HepG2 (cell line): Measurements from ENCODE around the gene VEGFB. TPM values are rescaled to one million over a fixed set of nuclear protein-coding genes. Genes with fewer than 3 reads are reported as not detected.

Source experiments
- ATAC-seq: fragments of 200-7000 bp; cut with Tn5 transposase; 3 replicates; pipeline ENCODE4 v1.9.1; 2020; ENCODE audit warnings: mild to moderate bottlenecking, moderate library complexity
- BruUV-seq: library from RNA; stranded (reverse); fragments of 400-500 nt; replicated peaks from 2 replicates; lab custom pipeline; 2021; lab: Mats Ljungman, UMichigan
- CTCF ChIA-PET: fragments of 300-600 bp; formaldehyde crosslinking; extraction: SDS; loops from one replicate; lab custom pipeline; 2021; ENCODE audit warnings: low total read pairs, inconsistent platforms, low intra/inter-chr PET ratio; lab: Yijun Ruan, JAX
- POLR2A ChIA-PET: fragments of 350-600 bp; sonication (Branson Sonifier 250); formaldehyde crosslinking; loops from one replicate; lab custom pipeline; 2020; ENCODE audit warnings: antibody characterized with exemption, inconsistent platforms; lab: Yijun Ruan, JAX
- DNase-seq: peaks from one replicate; pipeline ENCODE4 v3.0.0-alpha.2; 2015; ENCODE audit warnings: low spot score
- FAIRE-seq: peaks from 3 replicates; lab custom pipeline; 2011; peaks lifted over from hg19 to GRCh38; lab: Jason Lieb, UNC
- H2AFZ ChIP-seq: one replicate; pipeline ENCODE4 v1.6.1; 2011; ENCODE audit warnings: low read length, inconsistent platforms
- H3K27ac ChIP-seq: fragments of 300-600 bp; 3 replicates; pipeline ENCODE4 v1.8.0; 2011; ENCODE audit warnings: mixed run types, mild to moderate bottlenecking, mixed read lengths, low read length, inconsistent platforms; ENCODE audit not compliant: insufficient read depth; ENCODE audit errors: extremely low read length
- H3K27me3 ChIP-seq, 2 experiments: fragments of 200-600 bp in 1 of 2; 2 replicates in 1 of 2; 3 replicates in 1 of 2; pipeline versions ENCODE4 v1.6.0 to v1.8.0; 2011; ENCODE audit warnings: low read length in 2 of 2, mild to moderate bottlenecking in 2 of 2, moderate library complexity in 2 of 2, inconsistent platforms in 1 of 2; ENCODE audit not compliant: insufficient read depth in 2 of 2, control insufficient read depth in 1 of 2
- H3K36me3 ChIP-seq, 2 experiments: fragments of 200-600 bp in 1 of 2; replicated peaks in 1 of 2; 2 replicates in 1 of 2; 3 replicates in 1 of 2; pipeline versions ENCODE4 v1.5.1 to v1.8.0; 2011; ENCODE audit warnings: low read length in 2 of 2, inconsistent platforms in 1 of 2; ENCODE audit not compliant: insufficient read depth in 2 of 2, control insufficient read depth in 1 of 2
- H3K4me1 ChIP-seq: 2 replicates; pipeline ENCODE4 v1.5.1; 2012; ENCODE audit warnings: low read length, inconsistent platforms; ENCODE audit not compliant: insufficient read depth
- H3K4me2 ChIP-seq: 2 replicates; pipeline ENCODE4 v1.6.0; 2011; ENCODE audit warnings: low read depth, low read length, inconsistent platforms
- H3K4me3 ChIP-seq, 3 experiments: fragments of 200-600 bp in 1 of 3; sonication (generic), shearing (Covaris generic) in 1 of 3; replicated peaks in 1 of 3; 2 replicates each; pipeline ENCODE4 v1.5.1; 2011 to 2016; ENCODE audit warnings: low read length in 3 of 3, inconsistent platforms in 2 of 3, low read depth in 2 of 3, mild to moderate bottlenecking in 2 of 3, control low read depth in 1 of 3, mixed read lengths in 1 of 3; ENCODE audit not compliant: insufficient read depth in 1 of 3
- H3K79me2 ChIP-seq: one replicate; pipeline ENCODE4 v1.6.1; 2011; ENCODE audit warnings: low read length, inconsistent platforms; ENCODE audit not compliant: insufficient read depth
- H3K9ac ChIP-seq: 2 replicates; pipeline ENCODE4 v1.6.0; 2011; ENCODE audit warnings: mild to moderate bottlenecking, low read depth, low read length, inconsistent platforms; ENCODE audit not compliant: insufficient read depth
- H3K9me3 ChIP-seq: 2 replicates; pipeline ENCODE4 v1.5.1; 2012; ENCODE audit warnings: mild to moderate bottlenecking, low read length
- H4K20me1 ChIP-seq: 2 replicates; pipeline ENCODE4 v1.6.0; 2011; ENCODE audit warnings: inconsistent platforms, mild to moderate bottlenecking, low read length, moderate library complexity; ENCODE audit not compliant: insufficient read depth
- AGO1 ChIP-seq: fragments of 200-400 bp; formaldehyde crosslinking; IDR thresholded peaks from 2 replicates; pipeline ENCODE4 v1.6.1; 2017; ENCODE audit warnings: mild to moderate bottlenecking, low read depth, low read length, moderate library complexity; ENCODE audit not compliant: poor library complexity, severe bottlenecking
- CHCHD3 ChIP-seq: sonication (generic); formaldehyde crosslinking; IDR thresholded peaks from 2 replicates; pipeline ENCODE4 v1.8.0; 2022; ENCODE audit warnings: mild to moderate bottlenecking, missing genetic modification reagents, moderate library complexity
- FOXA3 ChIP-seq: IDR thresholded peaks from 2 replicates; pipeline ENCODE4 v1.6.1; 2016; ENCODE audit warnings: missing genetic modification reagents, missing compliant biosample characterization
- MTF2 ChIP-seq: sonication (generic); formaldehyde crosslinking; IDR thresholded peaks from 2 replicates; pipeline ENCODE4 v1.5.0; 2020; ENCODE audit warnings: missing genetic modification reagents, borderline replicate concordance
- PHF5A ChIP-seq: IDR thresholded peaks from one replicate; pipeline ENCODE4 v1.6.1; 2018; ENCODE audit warnings: low read depth, missing genetic modification reagents; ENCODE audit not compliant: unreplicated experiment
- RBAK ChIP-seq: sonication (generic); formaldehyde crosslinking; IDR thresholded peaks from 2 replicates; pipeline ENCODE4 v1.5.1; 2020; ENCODE audit warnings: mild to moderate bottlenecking, missing genetic modification reagents
- RFXANK ChIP-seq: IDR thresholded peaks from 2 replicates; pipeline ENCODE4 v1.6.1; 2016
- SP2 ChIP-seq: sonication (generic); formaldehyde crosslinking; IDR thresholded peaks from 2 replicates; pipeline ENCODE4 v1.5.1; 2020; ENCODE audit warnings: mild to moderate bottlenecking, missing genetic modification reagents
- ZC3H13 ChIP-seq: sonication (generic); formaldehyde crosslinking; IDR thresholded peaks from 2 replicates; pipeline ENCODE4 v1.8.1; 2023; ENCODE audit warnings: mild to moderate bottlenecking, missing genetic modification reagents, moderate library complexity
- ZNF501 ChIP-seq: sonication (generic); formaldehyde crosslinking; IDR thresholded peaks from 2 replicates; pipeline ENCODE4 v1.5.1; 2020; ENCODE audit warnings: mild to moderate bottlenecking, moderate library complexity, missing genetic modification reagents
- WGBS: methylation state at CpG from one replicate; pipeline ENCODE4 v1.1.6; 2017; ENCODE audit warnings: low lambda C conversion rate; 5-methylcytosine and 5-hydroxymethylcytosine counted together
- in situ Hi-C: cut with HindIII; loops from 2 replicates; pipeline ENCODE4 v1.10.0; 2017; ENCODE audit warnings: low pct_unique_long_range_greater_than_20kb; ENCODE audit not compliant: extremely low pct_ligation_motif_present
- intact Hi-C: fragments of 100-400 bp; cut with micrococcal nuclease; formaldehyde crosslinking; loops from one replicate; pipeline ENCODE4 v1.10.0; 2022; ENCODE audit not compliant: unreplicated experiment
- polyA plus RNA-seq, 8 experiments: library from polyadenylated mRNA; depleted of rRNA in 3 of 8; stranded (reverse) in 7 of 8; unstranded in 1 of 8; fragments of >200 nt; fragmentation: Illumina TruSeq in 4 of 8; extraction: Trizol in 4 of 8; gene quantifications; 2 replicates each; pipeline versions ENCODE4 v1.2.1 to v1.2.3, GENCODE V29; 2011 to 2016; ENCODE audit warnings: low read depth in 4 of 8, missing spikeins in 1 of 8, mixed read lengths in 1 of 8; ENCODE audit not compliant: insufficient read depth in 1 of 8
- total RNA-seq, 5 experiments: library from RNA; depleted of rRNA; stranded (reverse); fragments of >200 nt; fragmentation: Illumina TruSeq; extraction: Trizol; gene quantifications; 2 replicates each; pipeline ENCODE4 v1.2.3, GENCODE V29; 2016; ENCODE audit warnings: low read depth in 1 of 5
- TF ChIP-seq, protein P1 (sequence below): sonication (generic); formaldehyde crosslinking; IDR thresholded peaks from 2 replicates; pipeline ENCODE4 v1.5.0; 2020; ENCODE audit warnings: missing genetic modification reagents, mild to moderate bottlenecking, borderline replicate concordance
- TF ChIP-seq, protein P2 (sequence below): sonication (generic); formaldehyde crosslinking; IDR thresholded peaks from 2 replicates; pipeline ENCODE4 v1.4.0; 2020; ENCODE audit warnings: missing genetic modification reagents, borderline replicate concordance
- TF ChIP-seq, protein P3 (sequence below): sonication (generic); formaldehyde crosslinking; conservative IDR thresholded peaks from 2 replicates; pipeline ENCODE4 v1.8.0; 2022; ENCODE audit warnings: mild to moderate bottlenecking, moderate library complexity, missing genetic modification reagents
- TF ChIP-seq, protein P4 (sequence below): IDR thresholded peaks from 2 replicates; pipeline ENCODE4 v1.6.1; 2018; ENCODE audit warnings: missing genetic modification reagents
- TF ChIP-seq, protein P5 (sequence below): IDR thresholded peaks from 2 replicates; pipeline ENCODE4 v1.6.1; 2016; ENCODE audit warnings: mild to moderate bottlenecking, missing biosample characterization, missing genetic modification reagents

Gene VEGFB
- total and polyA plus RNA-seq, 2 of the 13 experiments (the other 11 are each of a cell fraction or from before 2014, with no cell fraction given): 9.0 to 11.3 TPM

DNA sequence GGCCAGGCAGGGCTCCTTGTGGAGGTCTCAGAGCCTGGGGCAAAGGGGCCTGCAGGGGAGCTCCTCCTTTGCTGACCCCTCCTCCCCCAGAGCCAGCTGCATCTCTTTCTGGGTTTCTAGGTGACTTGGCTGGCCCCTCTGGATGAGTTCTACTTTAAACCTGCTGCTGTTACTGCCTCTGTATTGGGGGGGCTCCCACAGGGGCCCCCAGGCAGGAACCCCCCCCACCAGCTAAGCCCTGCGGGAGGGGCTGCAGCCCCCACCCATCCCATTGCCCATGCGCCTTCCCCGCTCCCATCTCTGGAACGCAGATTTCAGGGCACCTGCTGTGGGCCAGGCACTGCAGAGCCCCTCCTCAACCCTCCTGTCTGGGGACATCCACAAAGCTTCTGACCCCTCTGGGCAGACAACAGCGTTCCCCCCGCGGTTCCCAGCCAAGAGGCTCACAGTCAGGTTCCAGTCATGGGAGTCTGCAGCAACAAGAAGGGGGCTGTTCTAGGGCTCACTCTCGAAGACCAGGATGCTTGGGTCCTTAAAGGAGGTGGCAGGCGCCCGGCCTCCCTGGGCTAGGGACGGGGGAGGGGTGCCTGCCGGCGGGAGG is 16.1 kb downstream of the VEGFB start:
- no peaks in the 10 kb centered on the region for H4K20me1 ChIP-seq
- in situ Hi-C loops (no loop called here), intact Hi-C loops (loop anchor here (2.0 kb wide), 2 partner anchors 18 to 60 kb away; no protein-coding TSS in a partner anchor)
- POLR2A ChIA-PET: interaction anchor here (0.9 to 2.0 kb wide), 7 partner anchors 9 to 69 kb away, joined by 3 to 14 read pairs (median 5); partner anchors contain the start of genes FKBP2 and PRDX5
- CTCF ChIA-PET: no interaction called here
- no peak overlapping the region for H2AFZ ChIP-seq
- peak overlapping the region; percentile 68 to 88 (median 83) for H3K4me3 ChIP-seq
- H3K27me3 ChIP-seq: no peaks in the 10 kb centered on the region; a peak in 1 of 5 replicates
- ATAC-seq (peak; percentile 1; the same call in 2 of the 3 replicates), DNase-seq (no peak), FAIRE-seq (no peak)
- H3K9me3 ChIP-seq: no peaks in the 10 kb centered on the region
- peaks cover 51% of the 10 kb centered on the region for H3K4me1 ChIP-seq
- H3K36me3 ChIP-seq: 0 out of 5 replicates have a peak, but pooled peaks cover under 1 to 1% of the 10 kb centered on the region in 2 experiments
- peak overlapping the region; percentile 55; the same call in 1 of the 2 replicates for H3K9ac ChIP-seq
- no TSS peak for BruUV-seq
- 37% methylated on average over 7 of the region's 13 CpGs for WGBS
- peaks cover 17% of the 10 kb centered on the region for H3K79me2 ChIP-seq
- H3K4me2 ChIP-seq: peak overlapping the region; percentile 100
- H3K27ac ChIP-seq: no peak overlapping the region
- TF ChIP-seq, protein P1, sequence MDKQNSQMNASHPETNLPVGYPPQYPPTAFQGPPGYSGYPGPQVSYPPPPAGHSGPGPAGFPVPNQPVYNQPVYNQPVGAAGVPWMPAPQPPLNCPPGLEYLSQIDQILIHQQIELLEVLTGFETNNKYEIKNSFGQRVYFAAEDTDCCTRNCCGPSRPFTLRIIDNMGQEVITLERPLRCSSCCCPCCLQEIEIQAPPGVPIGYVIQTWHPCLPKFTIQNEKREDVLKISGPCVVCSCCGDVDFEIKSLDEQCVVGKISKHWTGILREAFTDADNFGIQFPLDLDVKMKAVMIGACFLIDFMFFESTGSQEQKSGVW (CRISPR knock-in tag): no peak
- 0 out of 2 replicates have a peak, but pooled peaks have one; percentile 29 for TF ChIP-seq ZNF501 (CRISPR knock-in tag)
- TF ChIP-seq SP2 (CRISPR knock-in tag): no peak
- no peak for TF ChIP-seq MTF2 (CRISPR knock-in tag)
- 0 out of 2 replicates have a peak, but pooled peaks have one; percentile 33 for TF ChIP-seq ZC3H13 (CRISPR knock-in tag)
- TF ChIP-seq, protein P2, sequence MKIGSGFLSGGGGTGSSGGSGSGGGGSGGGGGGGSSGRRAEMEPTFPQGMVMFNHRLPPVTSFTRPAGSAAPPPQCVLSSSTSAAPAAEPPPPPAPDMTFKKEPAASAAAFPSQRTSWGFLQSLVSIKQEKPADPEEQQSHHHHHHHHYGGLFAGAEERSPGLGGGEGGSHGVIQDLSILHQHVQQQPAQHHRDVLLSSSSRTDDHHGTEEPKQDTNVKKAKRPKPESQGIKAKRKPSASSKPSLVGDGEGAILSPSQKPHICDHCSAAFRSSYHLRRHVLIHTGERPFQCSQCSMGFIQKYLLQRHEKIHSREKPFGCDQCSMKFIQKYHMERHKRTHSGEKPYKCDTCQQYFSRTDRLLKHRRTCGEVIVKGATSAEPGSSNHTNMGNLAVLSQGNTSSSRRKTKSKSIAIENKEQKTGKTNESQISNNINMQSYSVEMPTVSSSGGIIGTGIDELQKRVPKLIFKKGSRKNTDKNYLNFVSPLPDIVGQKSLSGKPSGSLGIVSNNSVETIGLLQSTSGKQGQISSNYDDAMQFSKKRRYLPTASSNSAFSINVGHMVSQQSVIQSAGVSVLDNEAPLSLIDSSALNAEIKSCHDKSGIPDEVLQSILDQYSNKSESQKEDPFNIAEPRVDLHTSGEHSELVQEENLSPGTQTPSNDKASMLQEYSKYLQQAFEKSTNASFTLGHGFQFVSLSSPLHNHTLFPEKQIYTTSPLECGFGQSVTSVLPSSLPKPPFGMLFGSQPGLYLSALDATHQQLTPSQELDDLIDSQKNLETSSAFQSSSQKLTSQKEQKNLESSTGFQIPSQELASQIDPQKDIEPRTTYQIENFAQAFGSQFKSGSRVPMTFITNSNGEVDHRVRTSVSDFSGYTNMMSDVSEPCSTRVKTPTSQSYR (CRISPR knock-in tag): 0 out of 2 replicates have a peak, but pooled peaks have one; percentile 32
- TF ChIP-seq, protein P3, sequence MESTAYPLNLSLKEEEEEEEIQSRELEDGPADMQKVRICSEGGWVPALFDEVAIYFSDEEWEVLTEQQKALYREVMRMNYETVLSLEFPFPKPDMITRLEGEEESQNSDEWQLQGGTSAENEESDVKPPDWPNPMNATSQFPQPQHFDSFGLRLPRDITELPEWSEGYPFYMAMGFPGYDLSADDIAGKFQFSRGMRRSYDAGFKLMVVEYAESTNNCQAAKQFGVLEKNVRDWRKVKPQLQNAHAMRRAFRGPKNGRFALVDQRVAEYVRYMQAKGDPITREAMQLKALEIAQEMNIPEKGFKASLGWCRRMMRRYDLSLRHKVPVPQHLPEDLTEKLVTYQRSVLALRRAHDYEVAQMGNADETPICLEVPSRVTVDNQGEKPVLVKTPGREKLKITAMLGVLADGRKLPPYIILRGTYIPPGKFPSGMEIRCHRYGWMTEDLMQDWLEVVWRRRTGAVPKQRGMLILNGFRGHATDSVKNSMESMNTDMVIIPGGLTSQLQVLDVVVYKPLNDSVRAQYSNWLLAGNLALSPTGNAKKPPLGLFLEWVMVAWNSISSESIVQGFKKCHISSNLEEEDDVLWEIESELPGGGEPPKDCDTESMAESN: 0 out of 2 replicates have a peak, but pooled peaks have one; percentile 28
- no peak for TF ChIP-seq RFXANK (CRISPR knock-in tag)
- no peak for TF ChIP-seq PHF5A (CRISPR knock-in tag)
- TF ChIP-seq CHCHD3 (CRISPR knock-in tag): no peak
- no peak for TF ChIP-seq RBAK (CRISPR knock-in tag)
- TF ChIP-seq, protein P4, sequence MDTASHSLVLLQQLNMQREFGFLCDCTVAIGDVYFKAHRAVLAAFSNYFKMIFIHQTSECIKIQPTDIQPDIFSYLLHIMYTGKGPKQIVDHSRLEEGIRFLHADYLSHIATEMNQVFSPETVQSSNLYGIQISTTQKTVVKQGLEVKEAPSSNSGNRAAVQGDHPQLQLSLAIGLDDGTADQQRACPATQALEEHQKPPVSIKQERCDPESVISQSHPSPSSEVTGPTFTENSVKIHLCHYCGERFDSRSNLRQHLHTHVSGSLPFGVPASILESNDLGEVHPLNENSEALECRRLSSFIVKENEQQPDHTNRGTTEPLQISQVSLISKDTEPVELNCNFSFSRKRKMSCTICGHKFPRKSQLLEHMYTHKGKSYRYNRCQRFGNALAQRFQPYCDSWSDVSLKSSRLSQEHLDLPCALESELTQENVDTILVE (CRISPR knock-in tag): no peak
- TF ChIP-seq, protein P5, sequence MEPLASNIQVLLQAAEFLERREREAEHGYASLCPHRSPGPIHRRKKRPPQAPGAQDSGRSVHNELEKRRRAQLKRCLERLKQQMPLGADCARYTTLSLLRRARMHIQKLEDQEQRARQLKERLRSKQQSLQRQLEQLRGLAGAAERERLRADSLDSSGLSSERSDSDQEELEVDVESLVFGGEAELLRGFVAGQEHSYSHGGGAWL (CRISPR knock-in tag): no peak
- peak; percentile 37 for TF ChIP-seq AGO1
- no peak for TF ChIP-seq FOXA3 (CRISPR knock-in tag)
